HG02759 (cell line): ENCODE measurements around the gene RPS6KA2.

Experiments
- ATAC-seq: cut with Tn5 transposase; IDR thresholded peaks from one replicate; pipeline ENCODE4 v1.9.1; 2021; ENCODE audit warnings: mild to moderate bottlenecking, moderate library complexity; ENCODE audit not compliant: unreplicated experiment

Gene RPS6KA2

GRCh38 chr6:166627033-166627874 is at the start of gene RPS6KA2:
TSS of gene RPS6KA2 (minus strand) at chr6:166627251. CDS start at chr6:166627019, 232 bp downstream.
- peak; percentile 87 for ATAC-seq

GRCh38 chr6:166676270-166676860 is 49.3 kb upstream of the RPS6KA2 start:
- no peak for ATAC-seq

GRCh38 chr6:166675736-166676135 is 48.7 kb upstream of the RPS6KA2 start:
- no peak for ATAC-seq

- no peak for ATAC-seq
Observed at GRCh38 chr6:166673309-166673708, 46.3 kb upstream of the RPS6KA2 start.

DNA sequence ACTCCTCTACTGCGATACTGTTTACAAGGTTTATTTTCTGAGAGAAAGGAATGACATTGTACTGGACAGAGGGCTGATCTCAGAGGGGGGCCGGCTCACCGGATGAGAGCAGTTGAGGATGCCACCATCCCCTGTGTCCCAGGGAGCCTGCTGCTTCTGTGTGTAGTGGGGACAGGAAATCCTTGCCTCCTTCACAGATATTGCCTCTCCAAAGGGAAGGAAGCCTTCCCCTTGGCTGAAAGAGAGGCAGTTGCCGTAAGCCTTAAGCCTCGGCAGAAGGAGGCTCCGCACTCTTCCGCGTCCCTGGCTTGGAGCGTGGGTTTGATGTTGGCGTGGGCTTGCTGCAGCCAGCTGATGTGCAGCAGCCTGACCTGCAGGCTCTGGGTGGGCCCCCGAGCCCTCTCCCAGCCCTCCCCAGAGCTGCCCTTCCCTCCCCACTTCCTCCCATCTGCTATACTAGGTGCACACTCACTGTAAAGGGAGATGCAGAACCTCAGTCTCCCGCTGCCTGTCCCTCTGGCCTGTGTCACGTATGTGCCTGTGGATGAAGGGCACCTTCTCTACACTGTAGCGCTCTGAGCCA is 45.7 kb upstream of the RPS6KA2 start:
- no peak for ATAC-seq

DNA sequence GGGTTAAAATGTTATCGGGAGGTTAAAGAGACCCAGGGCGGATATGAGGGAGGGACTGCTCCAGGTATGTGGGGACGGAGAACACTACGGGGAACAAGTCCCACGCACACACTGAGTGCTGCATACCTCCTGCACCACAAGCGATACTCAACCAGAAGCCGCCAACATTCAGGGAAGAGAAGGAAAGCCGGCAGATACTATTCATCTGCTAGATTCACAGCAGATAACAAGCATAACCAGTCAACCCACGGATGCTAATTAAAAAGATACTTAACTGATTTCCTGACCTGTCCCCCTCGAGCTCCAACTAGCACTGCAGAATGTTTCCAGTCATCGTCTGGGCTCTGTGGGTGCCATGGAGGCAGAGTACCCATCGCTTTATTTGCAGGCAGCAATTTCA is 45.1 kb upstream of the RPS6KA2 start:
- ATAC-seq: no peak

GRCh38 chr6:166671434-166672081 is 44.5 kb upstream of the RPS6KA2 start:
- ATAC-seq: no peak

DNA sequence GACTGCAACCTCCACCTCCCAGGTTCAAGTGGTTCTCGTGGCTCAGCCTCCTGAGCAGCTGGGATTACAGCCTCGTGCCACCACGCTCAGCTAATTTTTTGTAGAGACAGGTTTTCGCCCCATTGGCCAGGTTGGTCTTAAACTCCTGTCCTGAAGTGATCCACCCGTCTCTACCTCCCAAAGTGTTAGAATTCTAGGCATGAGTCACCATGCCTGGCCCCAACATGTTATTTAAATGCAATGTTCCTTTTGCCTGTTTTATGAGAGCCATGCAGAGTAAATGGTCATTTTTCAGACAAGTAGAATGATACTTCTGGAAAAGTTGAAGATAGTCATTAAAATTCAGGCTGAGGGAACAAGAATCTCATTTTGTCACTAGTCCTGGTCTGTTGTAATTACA is 43.8 kb upstream of the RPS6KA2 start:
- no peak for ATAC-seq

DNA sequence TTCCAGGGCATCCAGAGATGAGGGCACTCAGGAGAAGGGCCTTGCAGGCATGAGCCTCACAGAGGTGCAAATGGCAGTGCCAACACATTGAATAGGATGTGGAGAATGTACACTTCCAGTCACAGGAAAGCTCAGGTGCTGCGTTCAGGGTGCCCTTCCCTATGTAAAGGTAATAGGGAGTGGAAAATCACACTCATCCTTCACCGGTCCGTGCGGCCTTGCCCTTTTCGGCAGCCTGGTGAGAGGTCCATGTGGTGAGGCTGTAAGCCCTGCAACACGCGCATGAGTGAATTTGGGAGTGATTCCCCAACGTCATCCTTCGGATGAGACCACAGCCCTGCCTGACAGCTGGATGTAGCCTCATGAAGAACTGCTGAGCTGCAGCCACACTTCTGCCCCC is 43.0 kb upstream of the RPS6KA2 start:
- no peak for ATAC-seq

DNA sequence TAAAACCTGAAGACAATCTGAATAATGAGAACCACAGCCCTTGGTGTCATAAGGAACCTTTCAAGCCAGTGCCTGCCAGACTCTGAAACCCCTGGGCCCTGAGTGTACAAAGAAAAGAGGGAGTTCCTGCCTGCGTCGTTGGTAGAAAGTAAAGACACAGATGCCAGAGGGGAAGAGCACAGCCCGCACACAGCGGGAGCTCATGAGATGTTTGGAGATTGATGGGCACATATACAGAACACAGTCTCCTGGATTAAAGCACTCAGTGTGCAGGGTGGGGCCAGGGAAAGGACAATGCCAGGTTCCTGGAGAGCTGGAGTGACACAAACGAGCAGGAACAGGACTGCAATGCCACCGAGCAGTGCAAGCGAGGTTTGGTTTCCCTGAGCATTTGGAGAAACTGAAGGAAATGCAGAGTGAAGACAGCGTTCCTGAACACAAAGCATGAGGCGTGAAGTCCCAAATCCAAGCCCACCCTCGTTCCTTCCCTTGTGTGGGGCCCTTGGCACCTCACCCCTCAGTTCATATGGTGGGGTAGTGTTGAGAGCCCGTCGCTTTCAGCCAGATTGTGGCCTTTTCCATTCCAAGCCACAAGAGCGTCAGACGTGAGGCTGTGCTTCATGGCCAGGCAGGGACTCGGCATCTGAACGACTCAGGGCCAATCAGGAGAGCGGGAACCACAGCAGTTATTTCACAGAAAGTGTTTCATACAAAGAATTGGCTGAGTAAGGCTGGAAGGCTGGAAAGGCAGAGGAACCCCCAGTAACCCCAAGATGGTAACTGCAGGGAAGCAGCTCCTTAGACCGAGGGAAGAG is 41.0 kb upstream of the RPS6KA2 start:
- no peak for ATAC-seq

DNA sequence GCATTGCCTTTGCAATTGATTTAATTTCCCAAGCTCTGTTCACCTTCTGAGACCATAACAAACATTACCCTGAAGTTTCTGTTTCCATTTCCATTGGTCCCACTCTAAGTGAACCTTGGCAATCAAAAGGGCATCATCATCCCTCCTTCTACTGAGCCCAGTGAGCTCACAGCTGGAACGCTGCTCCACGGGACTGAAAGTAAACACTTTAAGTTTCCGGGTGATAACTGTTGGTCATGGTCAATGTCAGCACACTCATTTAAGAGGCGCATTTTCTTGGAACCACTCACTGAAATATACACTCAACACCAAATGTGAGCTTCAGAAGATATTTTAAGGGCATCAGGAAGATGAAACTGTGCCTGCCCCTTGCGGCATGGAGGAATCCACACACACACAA is 37.1 kb upstream of the RPS6KA2 start:
- ATAC-seq: no peak

DNA sequence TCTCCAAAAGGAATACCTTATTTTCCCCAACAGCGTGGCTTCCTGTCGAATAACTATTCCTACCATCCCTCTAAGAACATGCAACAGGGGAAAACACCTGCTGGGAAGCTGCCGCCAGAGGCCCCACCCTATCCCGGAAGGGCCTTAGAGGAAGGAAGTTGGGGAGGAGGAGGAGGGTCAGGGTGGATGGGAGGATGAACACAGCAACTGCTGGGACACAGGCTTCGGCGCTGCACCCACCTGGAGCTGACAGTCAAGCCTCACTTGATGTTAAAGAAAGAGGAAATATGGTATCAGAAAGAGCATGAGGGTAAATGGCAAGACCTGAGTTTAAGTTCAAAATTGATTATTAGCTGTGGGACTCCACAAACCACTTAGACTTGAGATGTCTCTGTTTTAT is 36.5 kb upstream of the RPS6KA2 start:
- ATAC-seq: no peak

GRCh38 chr6:166662690-166663089 is 35.6 kb upstream of the RPS6KA2 start:
- no peak for ATAC-seq

DNA sequence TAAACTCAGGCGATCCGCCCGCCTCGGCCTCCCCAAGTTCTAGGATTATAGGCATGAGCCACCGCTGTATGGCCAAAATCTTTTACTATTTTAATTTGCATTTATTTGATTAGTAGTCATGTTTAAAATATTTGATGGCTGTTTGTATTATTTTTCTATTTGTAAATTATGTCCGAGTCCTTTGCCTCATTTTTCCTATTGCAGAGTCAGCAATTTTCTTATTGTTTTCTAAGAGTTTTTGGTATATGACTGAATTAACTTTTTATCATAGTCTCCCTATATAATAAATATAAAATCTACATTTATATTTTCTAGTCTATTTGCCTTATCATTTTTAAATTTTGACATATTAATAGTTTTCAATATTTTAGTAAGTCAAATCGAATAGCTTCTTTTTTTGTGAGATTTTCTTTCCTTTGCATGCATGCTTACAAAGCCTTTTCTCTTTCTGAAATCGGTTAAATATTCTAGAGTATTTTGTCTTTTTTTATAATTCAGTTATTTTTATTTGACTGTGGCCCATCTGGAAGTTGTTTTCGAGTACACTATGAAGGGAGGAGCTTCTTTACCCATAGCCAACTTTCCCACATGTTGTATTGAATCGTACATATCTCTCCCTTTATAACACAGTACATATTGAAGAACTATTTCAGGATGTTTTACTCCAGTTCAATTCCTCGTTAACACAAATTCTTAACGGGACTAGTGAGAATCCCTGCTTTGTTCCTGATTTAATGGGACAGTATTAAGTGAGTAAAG is 34.5 kb upstream of the RPS6KA2 start:
- ATAC-seq: no peak

DNA sequence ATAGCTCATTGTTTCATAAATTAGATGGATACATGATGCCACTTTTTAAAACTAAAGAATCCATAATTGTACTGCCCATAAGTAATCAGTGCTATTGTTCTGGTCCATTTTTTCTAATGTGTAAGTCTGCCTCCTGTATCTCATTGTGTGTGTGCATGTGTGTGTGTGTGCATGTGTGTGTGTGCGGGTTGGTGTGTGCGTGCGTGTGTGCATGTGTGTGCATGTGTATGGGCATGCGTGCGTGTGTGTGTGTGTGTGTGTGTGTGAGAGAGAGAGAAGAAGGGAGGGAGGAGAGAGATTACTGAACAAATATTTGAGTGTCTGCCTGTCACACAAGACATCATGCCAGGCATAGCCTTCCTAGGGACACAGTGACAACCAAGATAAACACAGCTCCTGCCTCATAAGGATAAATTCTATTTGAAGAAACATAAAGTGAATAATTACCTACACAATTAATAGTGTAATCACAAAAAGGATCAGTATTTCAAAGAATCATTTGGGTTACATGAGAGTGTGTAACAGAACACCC is 33.2 kb upstream of the RPS6KA2 start:
- no peak for ATAC-seq

DNA sequence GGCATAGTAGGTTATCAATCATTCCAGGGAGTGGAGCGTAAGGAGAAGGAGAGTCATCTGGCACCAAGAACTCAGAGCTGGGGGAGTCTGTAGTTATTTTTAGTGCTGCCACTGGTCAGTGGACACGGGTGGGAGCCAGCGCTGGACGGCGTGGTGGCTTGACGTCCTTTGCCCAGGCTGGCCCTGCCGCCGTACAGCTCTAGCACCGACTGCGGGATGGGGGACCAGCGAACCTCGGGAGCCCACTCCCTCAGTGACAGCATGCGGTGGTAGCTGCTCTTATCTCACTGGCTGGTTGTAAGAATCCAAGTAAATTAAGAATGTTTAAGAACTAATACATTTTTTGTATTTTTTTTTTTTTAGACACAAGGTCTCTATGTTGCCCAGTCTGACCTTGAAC is 32.5 kb upstream of the RPS6KA2 start:
- ATAC-seq: no peak

GRCh38 chr6:166658792-166659150 is 31.7 kb upstream of the RPS6KA2 start:
- ATAC-seq: no peak

DNA sequence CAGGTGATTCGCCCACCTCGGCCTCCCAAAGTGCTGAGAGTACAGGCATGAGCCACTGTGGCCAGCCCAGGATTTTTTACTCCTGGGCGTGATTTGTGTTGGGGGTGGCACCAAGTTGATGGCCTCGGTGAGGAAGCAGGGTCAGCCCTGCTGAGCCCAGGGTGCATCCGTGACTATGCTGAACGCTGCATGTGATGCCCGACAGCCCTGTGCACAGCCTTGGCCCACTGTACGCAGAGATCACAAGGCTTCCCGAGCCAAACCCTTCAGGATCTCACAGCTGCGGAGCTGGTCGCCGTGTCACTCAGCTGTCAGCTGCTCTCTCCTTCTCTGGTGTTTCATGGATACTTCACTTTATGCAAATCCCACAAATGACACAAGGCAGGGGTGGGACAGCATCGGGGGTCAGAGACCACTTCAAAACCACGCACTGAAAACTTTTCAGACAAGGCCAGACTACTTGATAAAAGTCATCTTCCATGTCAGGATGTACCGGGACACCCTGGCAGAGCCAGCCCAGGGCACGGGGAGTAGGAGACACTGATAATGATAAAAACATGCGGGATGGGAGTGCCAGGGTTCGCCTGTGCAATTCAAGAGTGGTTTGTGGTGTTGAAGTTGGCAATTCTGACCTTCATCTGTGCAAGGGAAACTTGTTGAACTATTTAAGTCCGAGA is 31.2 kb upstream of the RPS6KA2 start:
- ATAC-seq: no peak

DNA sequence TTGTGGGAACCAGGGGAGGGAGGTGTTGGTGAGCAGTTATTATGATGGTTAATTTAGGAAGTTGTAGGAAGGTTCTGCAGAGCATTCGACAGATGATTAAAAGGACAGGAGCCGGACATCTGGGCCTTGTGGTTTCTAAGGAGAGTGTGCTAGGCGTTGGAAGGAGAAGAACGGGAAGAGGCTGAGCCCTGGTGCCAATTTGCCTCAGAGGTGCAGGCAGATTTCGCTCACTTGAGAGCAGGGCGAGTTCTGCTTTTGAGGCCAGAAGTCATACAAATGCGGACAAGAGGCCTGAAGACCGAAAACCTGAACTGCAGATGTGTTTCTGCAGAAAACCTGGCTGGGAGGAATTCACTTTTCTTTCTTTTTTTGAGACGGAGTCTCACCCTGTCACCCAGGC is 30.5 kb upstream of the RPS6KA2 start:
- no peak for ATAC-seq
